Liver (tissue), 3 donors: ENCODE measurements around the gene MND1.

Experiments
- CTCF ChIP-seq: fragments of 150-350 bp; IDR thresholded peaks from 2 replicates; pipeline ENCODE4 v1.5.1; 2017; ENCODE audit warnings: improper control_type of control experiment, low read depth, low read length; ENCODE audit not compliant: missing input control
- EGR1 ChIP-seq, 2 donors: IDR thresholded peaks; 2 replicates each; pipeline ENCODE4 v1.6.1; 2016 to 2018; ENCODE audit warnings: antibody characterized with exemption in 2 of 2, low read depth in 2 of 2
- JUND ChIP-seq, 2 donors: IDR thresholded peaks; 2 replicates each; pipeline ENCODE4 v1.6.1; 2016; ENCODE audit warnings: antibody characterized with exemption in 2 of 2
- YY1 ChIP-seq: IDR thresholded peaks from 2 replicates; pipeline ENCODE4 v1.6.1; 2016; ENCODE audit warnings: antibody characterized with exemption, mild to moderate bottlenecking
- donor health status: healthy.
- donor health status: healthy.

- TF ChIP-seq CTCF (no peak), EGR1 (IDR thresholded peaks at IDR 0.05; ENCODE audit: low read depth in 2 of 2) (no peak), YY1 (no peak), JUND (IDR thresholded peaks at IDR 0.05) (no peak)
Measured at GRCh38 chr4:153326513-153326912, 18.0 kb upstream of the MND1 start.
